ENCODE results near the gene UBXN4. TPM values are rescaled to one million over a fixed set of nuclear protein-coding genes. Genes with fewer than 3 reads are reported as not detected.

Gene UBXN4
- total and polyA plus RNA-seq, 2 donors, result 64.4 to 98.1 TPM

Other genes with a start within 250 kb of the UBXN4 start
- gene ZRANB3, start 210.6 kb upstream of the UBXN4 start, total RNA-seq, result 8.0 TPM
- 2.6 TPM for gene ZRANB3, start 210.6 kb upstream of the UBXN4 start, polyA plus RNA-seq
- gene R3HDM1, start 210.4 kb upstream of the UBXN4 start, total RNA-seq, result 17.4 TPM
- gene R3HDM1, start 210.4 kb upstream of the UBXN4 start, polyA plus RNA-seq, result 19.3 TPM
- gene LCT, start 95.3 kb downstream of the UBXN4 start, total RNA-seq, result 1.1 TPM
- 0.09 TPM for gene LCT, start 95.3 kb downstream of the UBXN4 start, polyA plus RNA-seq
- gene MCM6, start 134.6 kb downstream of the UBXN4 start, total RNA-seq, result 52.4 TPM
- gene MCM6, start 134.6 kb downstream of the UBXN4 start, polyA plus RNA-seq, result 19.5 TPM
- gene DARS1, start 243.8 kb downstream of the UBXN4 start, total RNA-seq, result 118 TPM
- 119 TPM for gene DARS1, start 243.8 kb downstream of the UBXN4 start, polyA plus RNA-seq

All from thymus (tissue), 2 donors.